Liver (tissue), 9 donors: ENCODE data around the gene CNDP2. TPM values are rescaled to one million over a fixed set of nuclear protein-coding genes. Genes with fewer than 3 reads are reported as not detected.
"Not testable (repeated sequence)": the region's sequence is repeated elsewhere in the genome, so short reads cannot be mapped to it uniquely, and the experiment has no call there.

ENCODE experiments used
- DNase-seq: peaks from one replicate; pipeline ENCODE4 v3.0.0-alpha.2; 2017; ENCODE audit warnings: low spot score
- H3K27ac ChIP-seq, 2 donors: one replicate each; pipeline ENCODE4 v1.7.0; 2013; ENCODE audit warnings: inconsistent platforms in 2 of 2, low read length in 2 of 2, control low read depth in 1 of 2, low read depth in 1 of 2, mild to moderate bottlenecking in 1 of 2
- H3K27me3 ChIP-seq, 4 donors: one replicate each; pipeline versions ENCODE4 v1.6.1 to v1.7.0; 2013; ENCODE audit warnings: low read length in 3 of 4, inconsistent platforms in 1 of 4, mild to moderate bottlenecking in 1 of 4, moderate library complexity in 1 of 4; ENCODE audit not compliant: control insufficient read depth in 4 of 4, insufficient read depth in 4 of 4
- H3K36me3 ChIP-seq, 4 donors: one replicate each; pipeline versions ENCODE4 v1.6.1 to v1.7.0; 2013; ENCODE audit warnings: low read length in 3 of 4, mild to moderate bottlenecking in 3 of 4, low read depth in 1 of 4, moderate library complexity in 1 of 4; ENCODE audit not compliant: control insufficient read depth in 4 of 4, insufficient read depth in 3 of 4
- H3K4me1 ChIP-seq, 4 donors: one replicate each; pipeline versions ENCODE4 v1.6.1 to v1.7.0; 2013; ENCODE audit warnings: low read length in 3 of 4, mild to moderate bottlenecking in 3 of 4, moderate library complexity in 1 of 4; ENCODE audit not compliant: control insufficient read depth in 4 of 4, insufficient read depth in 4 of 4
- H3K4me3 ChIP-seq, 3 donors: one replicate each; pipeline versions ENCODE4 v1.6.1 to v1.7.0; 2013; ENCODE audit warnings: low read length in 3 of 3, control low read depth in 1 of 3, low read depth in 1 of 3, mild to moderate bottlenecking in 1 of 3
- H3K9ac ChIP-seq, 2 donors: one replicate each; pipeline ENCODE4 v1.7.0; 2013; ENCODE audit warnings: low read length in 2 of 2, mild to moderate bottlenecking in 2 of 2, moderate library complexity in 2 of 2, control low read depth in 1 of 2, low read depth in 1 of 2
- H3K9me3 ChIP-seq, 4 donors: one replicate each; pipeline versions ENCODE4 v1.6.1 to v1.7.0; 2013; ENCODE audit warnings: low read length in 3 of 4; ENCODE audit not compliant: control insufficient read depth in 4 of 4
- FOXA1 ChIP-seq: IDR thresholded peaks from 2 replicates; pipeline ENCODE4 v1.6.1; 2016; ENCODE audit warnings: antibody characterized with exemption
- HNF4A ChIP-seq, 2 donors: conservative IDR thresholded peaks; 2 replicates each; pipeline ENCODE4 v1.6.1; 2016; ENCODE audit warnings: antibody characterized with exemption in 2 of 2, mild to moderate bottlenecking in 2 of 2
- HNF4G ChIP-seq: IDR thresholded peaks from 2 replicates; pipeline ENCODE4 v1.6.1; 2016; ENCODE audit warnings: antibody characterized with exemption
- RXRA ChIP-seq, 2 donors: IDR thresholded peaks; 2 replicates each; pipeline ENCODE4 v1.6.1; 2017 to 2018; ENCODE audit warnings: antibody characterized with exemption in 2 of 2, mild to moderate bottlenecking in 1 of 2
- YY1 ChIP-seq: IDR thresholded peaks from 2 replicates; pipeline ENCODE4 v1.6.1; 2016; ENCODE audit warnings: antibody characterized with exemption, mild to moderate bottlenecking
- WGBS: extraction: QIAGEN DNeasy Blood & Tissue Kit; methylation state at CpG from one replicate; pipeline ENCODE4 v1.1.7; 2013; 5-methylcytosine and 5-hydroxymethylcytosine counted together
- polyA plus RNA-seq, 2 donors: library from polyadenylated mRNA; stranded (reverse) in 1 of 2; unstranded in 1 of 2; fragments of 200-250 nt in 1 of 2; fragments of >200 nt in 1 of 2; fragmentation: Nextera tagmentation in 1 of 2; extraction: Ambion mirVana in 1 of 2; gene quantifications; one replicate each; pipeline versions ENCODE4 v1.2.1 to v1.2.3, GENCODE V29; 2013 to 2015
- total RNA-seq, 2 donors: library from RNA; depleted of rRNA; stranded (reverse); fragments of >200 nt; gene quantifications; one replicate each; pipeline ENCODE4 v1.2.3, GENCODE V29; 2014
- TF ChIP-seq, protein P1 (sequence below): IDR thresholded peaks from 2 replicates; pipeline ENCODE4 v1.6.1; 2016; ENCODE audit warnings: antibody characterized with exemption, mild to moderate bottlenecking
- donor health status: healthy.
- donor health status: healthy.
- donor health status: healthy.
- donor health status: healthy.
- donor health status: healthy.

CNDP2 gene
- total and polyA plus RNA-seq, 4 donors, result 65.5 to 167 (median 141) TPM

DNA sequence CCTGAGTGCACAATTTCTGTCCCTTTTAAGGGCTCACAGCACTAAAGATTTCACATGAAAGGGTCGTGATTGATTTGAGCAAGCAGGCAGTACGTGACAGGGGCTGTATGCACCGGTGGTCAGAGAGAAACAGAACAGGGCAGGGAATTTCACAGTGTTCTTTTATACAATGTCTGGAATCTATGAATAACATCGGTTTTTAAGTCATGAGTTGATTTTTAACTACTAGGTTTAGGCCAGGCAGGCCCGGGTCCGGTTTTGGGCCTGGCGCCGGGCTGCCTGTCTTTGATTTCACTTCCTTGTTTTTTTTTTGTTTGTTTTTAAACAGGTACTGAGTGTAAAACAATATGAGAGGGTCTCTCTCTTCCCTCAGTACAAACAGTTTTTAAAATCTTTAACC, 4.6 kb downstream of the CNDP2 start:
- Histone ChIP-seq H3K4me3 (peak overlapping the region in 2 of 3 donors; percentile 23 to 43), H3K9ac (peak overlapping the region; percentile 82 to 96), H3K4me1 (peaks cover 5 to 46% (median 35%) of the 10 kb centered on the region in 4 donors), H3K36me3 (peaks cover 8 to 22% (median 20%) of the 10 kb centered on the region in 4 donors), H3K27ac (peak overlapping the region; percentile 96 to 97)
- WGBS, result 19% methylated on average over 8 of the region's 8 CpGs
- H3K27me3 ChIP-seq, DNase-seq, H3K9me3 ChIP-seq: not testable (repeated sequence)
- TF ChIP-seq, protein P1, sequence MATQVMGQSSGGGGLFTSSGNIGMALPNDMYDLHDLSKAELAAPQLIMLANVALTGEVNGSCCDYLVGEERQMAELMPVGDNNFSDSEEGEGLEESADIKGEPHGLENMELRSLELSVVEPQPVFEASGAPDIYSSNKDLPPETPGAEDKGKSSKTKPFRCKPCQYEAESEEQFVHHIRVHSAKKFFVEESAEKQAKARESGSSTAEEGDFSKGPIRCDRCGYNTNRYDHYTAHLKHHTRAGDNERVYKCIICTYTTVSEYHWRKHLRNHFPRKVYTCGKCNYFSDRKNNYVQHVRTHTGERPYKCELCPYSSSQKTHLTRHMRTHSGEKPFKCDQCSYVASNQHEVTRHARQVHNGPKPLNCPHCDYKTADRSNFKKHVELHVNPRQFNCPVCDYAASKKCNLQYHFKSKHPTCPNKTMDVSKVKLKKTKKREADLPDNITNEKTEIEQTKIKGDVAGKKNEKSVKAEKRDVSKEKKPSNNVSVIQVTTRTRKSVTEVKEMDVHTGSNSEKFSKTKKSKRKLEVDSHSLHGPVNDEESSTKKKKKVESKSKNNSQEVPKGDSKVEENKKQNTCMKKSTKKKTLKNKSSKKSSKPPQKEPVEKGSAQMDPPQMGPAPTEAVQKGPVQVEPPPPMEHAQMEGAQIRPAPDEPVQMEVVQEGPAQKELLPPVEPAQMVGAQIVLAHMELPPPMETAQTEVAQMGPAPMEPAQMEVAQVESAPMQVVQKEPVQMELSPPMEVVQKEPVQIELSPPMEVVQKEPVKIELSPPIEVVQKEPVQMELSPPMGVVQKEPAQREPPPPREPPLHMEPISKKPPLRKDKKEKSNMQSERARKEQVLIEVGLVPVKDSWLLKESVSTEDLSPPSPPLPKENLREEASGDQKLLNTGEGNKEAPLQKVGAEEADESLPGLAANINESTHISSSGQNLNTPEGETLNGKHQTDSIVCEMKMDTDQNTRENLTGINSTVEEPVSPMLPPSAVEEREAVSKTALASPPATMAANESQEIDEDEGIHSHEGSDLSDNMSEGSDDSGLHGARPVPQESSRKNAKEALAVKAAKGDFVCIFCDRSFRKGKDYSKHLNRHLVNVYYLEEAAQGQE, result peak; percentile 17
- TF ChIP-seq HNF4A (conservative IDR thresholded peaks at IDR 0.05), result peak in 1 of 2 donors; percentile 35

DNA sequence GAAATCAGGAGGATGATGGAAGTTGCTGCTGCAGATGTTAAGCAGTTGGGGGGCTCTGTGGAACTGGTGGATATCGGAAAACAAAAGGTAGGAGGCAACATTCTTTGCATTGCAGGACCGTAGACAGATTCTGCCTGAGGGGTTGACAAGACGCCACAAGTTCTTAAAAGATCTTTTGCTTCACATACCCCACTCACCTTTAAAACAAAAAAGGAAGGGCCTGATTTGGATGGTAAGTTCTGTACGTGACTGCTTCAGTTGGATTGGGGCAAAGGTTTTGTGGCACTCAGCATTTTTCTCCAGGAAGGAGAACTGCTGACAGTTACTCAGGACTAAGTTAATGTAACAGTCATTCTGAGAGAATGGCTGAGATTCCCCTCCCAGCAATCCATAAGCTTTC, 5.2 kb downstream of the CNDP2 start:
- H3K9me3 ChIP-seq, result no peaks in the 10 kb centered on the region
- no peak for DNase-seq
- TF ChIP-seq HNF4G, result no peak
- WGBS, result 67% methylated on average over 4 of the region's 4 CpGs
- peaks cover 5 to 46% (median 35%) of the 10 kb centered on the region in 4 donors for H3K4me1 ChIP-seq
- peaks cover 11 to 25% (median 21%) of the 10 kb centered on the region in 4 donors for H3K36me3 ChIP-seq
- peak overlapping the region; percentile 96 to 97 for H3K27ac ChIP-seq
- H3K4me3 ChIP-seq, result peak overlapping the region; percentile 23 to 51 (median 43)
- no peaks in the 10 kb centered on the region for H3K27me3 ChIP-seq
- H3K9ac ChIP-seq, result peak overlapping the region; percentile 79 to 82

DNA sequence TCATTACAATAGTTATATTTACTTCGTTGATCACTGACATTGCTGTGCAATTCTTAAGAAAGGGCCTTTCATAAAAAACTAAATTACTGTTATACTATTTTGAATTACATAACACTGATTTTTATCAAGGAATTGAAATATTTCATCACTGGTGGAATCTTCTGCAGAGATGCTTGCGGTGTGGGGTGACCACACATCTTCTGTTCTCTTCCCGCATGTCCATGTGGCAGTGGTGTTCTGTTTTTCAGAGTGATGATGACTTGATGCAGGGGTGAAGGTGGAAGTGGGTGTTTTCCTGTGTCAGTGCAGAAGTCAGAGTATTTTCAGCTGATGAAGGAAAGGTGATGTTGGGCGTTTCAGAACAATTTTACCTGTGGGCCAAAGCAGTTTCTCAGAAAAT, 7.0 kb downstream of the CNDP2 start:
- no peaks in the 10 kb centered on the region for H3K27me3 ChIP-seq
- no peak overlapping the region for H3K4me3 ChIP-seq
- WGBS, result 81% methylated on average over 4 of the region's 4 CpGs
- H3K27ac ChIP-seq, result no peak overlapping the region
- H3K9me3 ChIP-seq, result no peaks in the 10 kb centered on the region
- H3K36me3 ChIP-seq, result peaks cover 21 to 42% (median 36%) of the 10 kb centered on the region in 4 donors
- H3K9ac ChIP-seq, result no peak overlapping the region
- H3K4me1 ChIP-seq, result peaks cover 4 to 33% (median 21%) of the 10 kb centered on the region in 4 donors
- TF ChIP-seq FOXA1 (no peak), YY1 (no peak), HNF4G (no peak), RXRA (IDR thresholded peaks at IDR 0.05) (no peak)
- TF ChIP-seq, protein P1, result no peak
- DNase-seq, result no peak
